ENCODE results near the gene BANK1. TPM values are rescaled to one million over a fixed set of nuclear protein-coding genes. Genes with fewer than 3 reads are reported as not detected.

Gene BANK1
- total and polyA plus RNA-seq, 8 donors, result 0.31 to 24.3 (median 2.1) TPM; not detected in 1

DNA sequence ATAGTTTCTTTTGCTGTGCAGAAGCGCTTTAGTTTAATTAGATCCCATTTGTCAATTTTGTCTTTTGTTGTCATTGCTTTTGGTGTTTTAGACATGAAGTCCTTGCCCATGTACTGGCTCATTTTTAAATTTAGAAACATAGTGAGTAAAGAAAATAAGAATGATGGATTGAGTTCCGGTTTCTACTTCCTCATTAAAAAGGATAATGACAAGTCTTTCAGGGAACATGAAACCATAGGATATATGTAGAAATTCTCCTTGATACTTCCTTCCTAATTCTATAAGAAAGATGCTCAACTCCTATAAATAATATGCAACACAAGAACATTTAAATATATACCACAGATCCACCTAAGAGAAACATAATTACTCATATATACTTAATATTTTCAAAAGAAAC, 240.9 kb downstream of the BANK1 start:
- no peak for DNase-seq
- intact Hi-C loops (cut with DNase I; ENCODE audit: low total_unique reads), result no loop called here
- H3K4me3 ChIP-seq, result no peak overlapping the region
- WGBS, 5 donors, result 85 to 96% (median 92%) methylated on average over 2 of the region's 2 CpGs
- no peaks in the 10 kb centered on the region for H3K36me3 ChIP-seq
- no peaks in the 10 kb centered on the region for H3K4me1 ChIP-seq
- TF ChIP-seq POLR2A (IDR thresholded peaks at IDR 0.05) (no peak), POLR2AphosphoS5 (IDR thresholded peaks at IDR 0.05) (no peak), EP300 (IDR thresholded peaks at IDR 0.05) (no peak)
- TF ChIP-seq, protein P1, sequence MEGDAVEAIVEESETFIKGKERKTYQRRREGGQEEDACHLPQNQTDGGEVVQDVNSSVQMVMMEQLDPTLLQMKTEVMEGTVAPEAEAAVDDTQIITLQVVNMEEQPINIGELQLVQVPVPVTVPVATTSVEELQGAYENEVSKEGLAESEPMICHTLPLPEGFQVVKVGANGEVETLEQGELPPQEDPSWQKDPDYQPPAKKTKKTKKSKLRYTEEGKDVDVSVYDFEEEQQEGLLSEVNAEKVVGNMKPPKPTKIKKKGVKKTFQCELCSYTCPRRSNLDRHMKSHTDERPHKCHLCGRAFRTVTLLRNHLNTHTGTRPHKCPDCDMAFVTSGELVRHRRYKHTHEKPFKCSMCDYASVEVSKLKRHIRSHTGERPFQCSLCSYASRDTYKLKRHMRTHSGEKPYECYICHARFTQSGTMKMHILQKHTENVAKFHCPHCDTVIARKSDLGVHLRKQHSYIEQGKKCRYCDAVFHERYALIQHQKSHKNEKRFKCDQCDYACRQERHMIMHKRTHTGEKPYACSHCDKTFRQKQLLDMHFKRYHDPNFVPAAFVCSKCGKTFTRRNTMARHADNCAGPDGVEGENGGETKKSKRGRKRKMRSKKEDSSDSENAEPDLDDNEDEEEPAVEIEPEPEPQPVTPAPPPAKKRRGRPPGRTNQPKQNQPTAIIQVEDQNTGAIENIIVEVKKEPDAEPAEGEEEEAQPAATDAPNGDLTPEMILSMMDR (IDR thresholded peaks at IDR 0.05), result no peak
- no peaks in the 10 kb centered on the region for H3K27me3 ChIP-seq
- H3K9me3 ChIP-seq, result no peaks in the 10 kb centered on the region
- H3K27ac ChIP-seq, result no peak overlapping the region

DNA sequence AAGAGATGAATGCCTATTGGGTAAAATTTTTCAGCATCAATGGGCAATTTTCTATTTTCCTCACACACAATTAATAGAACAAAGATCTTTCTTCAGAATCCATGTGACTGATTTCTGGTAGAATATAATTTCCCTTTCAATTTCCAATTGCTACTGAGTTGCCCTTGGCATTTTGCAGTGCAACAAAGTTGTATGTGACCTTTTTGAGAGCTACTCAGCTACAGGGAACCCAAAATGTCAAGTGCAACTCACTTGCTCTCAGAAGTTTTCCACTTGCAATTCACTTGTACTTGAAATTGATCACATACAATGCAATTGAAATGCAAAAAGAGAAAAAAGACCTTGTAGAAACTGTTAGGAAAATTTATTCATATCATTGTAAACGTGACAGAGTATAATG, 245.5 kb downstream of the BANK1 start:
- Histone ChIP-seq H3K27me3 (no peaks in the 10 kb centered on the region), H3K27ac (no peak overlapping the region), H3K4me1 (no peaks in the 10 kb centered on the region), H3K36me3 (no peaks in the 10 kb centered on the region), H3K9me3 (no peaks in the 10 kb centered on the region), H3K4me3 (no peak overlapping the region)
- TF ChIP-seq POLR2A (IDR thresholded peaks at IDR 0.05) (no peak), EP300 (IDR thresholded peaks at IDR 0.05) (no peak), POLR2AphosphoS5 (IDR thresholded peaks at IDR 0.05) (no peak)
- TF ChIP-seq, protein P1 (IDR thresholded peaks at IDR 0.05), result no peak
- DNase-seq, result no peak
- WGBS, 5 donors, result 62 to 81% (median 73%) methylated on average over 1 of the region's 1 CpG
- intact Hi-C loops (cut with DNase I; ENCODE audit: low total_unique reads), result no loop called here

DNA sequence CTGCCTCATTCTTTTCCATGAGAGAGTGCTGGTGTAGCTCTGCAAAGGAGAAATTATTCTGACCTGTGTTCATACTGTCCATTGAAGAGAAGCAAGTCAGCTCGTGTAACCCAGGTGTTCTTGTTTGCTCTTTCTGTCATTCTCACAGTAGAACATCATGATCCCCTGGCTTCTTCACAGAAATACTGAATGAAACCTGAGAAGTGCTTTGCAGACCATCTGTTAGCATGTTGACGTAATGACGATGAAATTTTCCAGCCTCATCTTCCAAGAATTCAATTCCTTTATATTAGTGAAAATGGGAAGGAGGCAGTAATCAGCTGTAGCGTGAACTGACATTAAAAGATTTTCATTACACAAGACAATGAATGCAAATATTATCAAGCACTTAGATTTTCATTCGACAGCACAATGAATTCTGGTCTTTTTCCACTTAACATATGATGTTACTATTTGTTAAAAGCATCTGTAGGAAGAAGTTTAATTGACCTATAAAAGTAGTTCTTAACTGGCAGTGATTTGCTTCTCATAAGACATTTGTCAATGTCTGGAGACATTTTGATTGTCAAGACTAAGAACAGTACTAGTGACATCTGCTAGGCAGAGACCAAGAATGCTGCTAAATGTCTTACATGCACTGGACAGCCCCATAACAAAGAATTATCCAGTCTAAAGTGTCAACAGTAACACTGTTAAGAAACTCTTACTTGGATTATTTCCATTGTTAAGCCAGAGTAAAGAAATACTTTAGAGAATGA, 246.3 kb downstream of the BANK1 start:
- H3K4me1 ChIP-seq, result no peaks in the 10 kb centered on the region
- H3K27me3 ChIP-seq, result no peaks in the 10 kb centered on the region
- TF ChIP-seq EP300 (IDR thresholded peaks at IDR 0.05) (no peak), POLR2A (IDR thresholded peaks at IDR 0.05) (no peak), POLR2AphosphoS5 (IDR thresholded peaks at IDR 0.05) (no peak)
- TF ChIP-seq, protein P1 (IDR thresholded peaks at IDR 0.05), result no peak
- H3K27ac ChIP-seq, result no peak overlapping the region
- WGBS, 5 donors, result 51 to 69% (median 63%) methylated on average over 5 of the region's 5 CpGs
- intact Hi-C loops (cut with DNase I; ENCODE audit: low total_unique reads), result no loop called here
- no peaks in the 10 kb centered on the region for H3K36me3 ChIP-seq
- H3K4me3 ChIP-seq, result no peak overlapping the region
- peak in 1 of 2 donors; percentile 52 for DNase-seq
- H3K9me3 ChIP-seq, result no peaks in the 10 kb centered on the region

DNA sequence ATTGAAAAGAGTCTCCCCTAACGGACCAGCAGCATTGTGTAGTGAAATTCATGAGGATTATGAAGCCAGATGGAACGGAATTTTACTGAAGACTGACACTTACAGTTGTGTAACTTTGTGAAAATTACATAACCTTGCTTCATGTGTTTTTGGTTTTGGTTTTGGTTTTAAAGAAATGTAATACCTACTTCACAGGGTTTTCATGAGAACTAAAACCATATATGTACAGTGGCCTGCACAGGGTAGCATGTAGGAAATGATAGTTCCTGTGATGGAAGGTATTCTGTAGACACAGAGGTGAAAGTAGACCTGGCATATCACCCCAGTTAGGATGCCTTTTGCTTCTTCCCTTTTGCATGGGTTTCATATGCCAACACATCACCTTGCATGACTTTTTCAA, 247.0 kb downstream of the BANK1 start:
- H3K9me3 ChIP-seq, result no peaks in the 10 kb centered on the region
- H3K4me1 ChIP-seq, result no peaks in the 10 kb centered on the region
- no peaks in the 10 kb centered on the region for H3K27me3 ChIP-seq
- DNase-seq, result no peak
- intact Hi-C loops (cut with DNase I; ENCODE audit: low total_unique reads), result no loop called here
- no peak overlapping the region for H3K4me3 ChIP-seq
- 24 to 54% (median 49%) methylated on average over 2 of the region's 2 CpGs for WGBS, 5 donors
- no peak for TF ChIP-seq POLR2AphosphoS5 (IDR thresholded peaks at IDR 0.05)
- TF ChIP-seq POLR2A (IDR thresholded peaks at IDR 0.05), result no peak
- TF ChIP-seq, protein P1 (IDR thresholded peaks at IDR 0.05), result no peak
- TF ChIP-seq EP300 (IDR thresholded peaks at IDR 0.05), result no peak
- H3K36me3 ChIP-seq, result no peaks in the 10 kb centered on the region
- H3K27ac ChIP-seq, result no peak overlapping the region

All from stomach (tissue), 9 donors.